GM18951 (cell line): Measurements from ENCODE around the gene CERS3.

ENCODE experiments used
- POLR2A ChIP-seq: IDR thresholded peaks from 4 replicates; pipeline ENCODE4 v1.6.1; 2011; ENCODE audit warnings: mild to moderate bottlenecking; ENCODE audit not compliant: insufficient read length, insufficient read depth; ENCODE audit errors: extremely low read depth
- in situ Hi-C: fragments of 300-500 bp; cut with MboI; formaldehyde crosslinking; loops from one replicate; pipeline ENCODE4 v1.12.0; 2022; ENCODE audit warnings: low sequenced_read_pairs, mixed read lengths, inconsistent platforms; ENCODE audit not compliant: unreplicated experiment

Gene CERS3

DNA sequence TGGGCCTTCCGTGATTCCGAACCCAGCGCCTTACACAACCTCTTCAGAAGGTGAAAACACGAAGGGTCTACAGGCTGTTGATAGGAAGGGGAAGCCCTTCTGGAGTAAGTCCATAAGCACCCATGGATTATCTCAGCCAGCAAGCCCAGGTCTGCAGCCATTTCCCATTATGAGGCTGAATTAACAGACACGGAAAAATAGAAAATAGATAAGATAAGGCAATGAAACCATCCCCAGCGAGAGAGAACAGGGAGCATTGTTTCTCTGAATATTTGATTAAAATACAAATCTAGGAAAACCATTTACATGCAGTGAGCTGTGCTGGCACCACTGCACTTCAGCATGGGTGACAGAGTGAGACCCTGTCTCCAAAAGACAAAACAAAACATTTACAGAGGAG is 16.2 kb upstream of the CERS3 start:
- in situ Hi-C loops = no loop called here
- TF ChIP-seq POLR2A = no peak

GRCh38 chr15:100544338-100544841 is 15.6 kb upstream of the CERS3 start:
- in situ Hi-C loops = no loop called here

DNA sequence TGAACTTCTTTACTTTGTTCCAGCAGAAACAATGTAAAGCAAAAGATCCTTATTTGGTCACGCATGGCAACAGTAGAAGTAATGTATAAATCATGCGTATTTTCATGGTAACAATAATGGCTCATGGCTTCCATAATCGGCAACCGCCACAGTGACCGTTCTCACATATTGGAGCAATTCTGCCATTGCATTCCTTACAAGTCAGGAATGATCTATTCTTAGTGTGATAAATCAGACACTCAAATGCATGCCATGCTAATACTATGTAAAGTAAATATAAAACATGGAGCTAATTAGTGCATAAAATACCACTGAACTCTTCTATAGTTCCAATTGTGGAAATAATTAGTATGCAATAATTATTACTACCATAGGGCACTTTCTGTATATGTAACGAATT is 13.5 kb upstream of the CERS3 start:
- in situ Hi-C loops = no loop called here
- TF ChIP-seq POLR2A = no peak

More at GRCh38 chr15:100544338-100544841, 15.6 kb upstream of the CERS3 start:
- TF ChIP-seq POLR2A = no peak

DNA sequence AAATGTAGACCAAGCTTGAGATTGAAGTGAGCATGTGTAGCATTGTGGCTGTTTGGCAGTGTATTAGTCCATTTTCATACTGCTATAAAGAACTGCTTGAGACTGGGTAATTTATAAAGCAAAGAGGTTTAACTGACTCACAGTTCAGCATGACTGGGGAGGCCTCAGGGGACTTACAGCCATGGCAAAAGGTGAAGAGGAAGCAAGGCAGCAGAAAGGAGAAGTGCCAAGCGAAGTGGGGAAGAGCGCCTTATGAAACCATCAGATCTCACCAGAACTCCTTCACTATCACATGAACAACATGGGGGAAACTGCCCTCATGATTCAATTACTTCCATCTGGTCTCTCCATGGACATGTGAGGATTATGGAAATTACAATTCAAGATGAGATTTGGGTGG is 8.6 kb upstream of the CERS3 start:
- TF ChIP-seq POLR2A = no peak
- in situ Hi-C loops = no loop called here

GRCh38 chr15:100536733-100537132 is 8.0 kb upstream of the CERS3 start:
- in situ Hi-C loops = no loop called here
- no peak for TF ChIP-seq POLR2A

DNA sequence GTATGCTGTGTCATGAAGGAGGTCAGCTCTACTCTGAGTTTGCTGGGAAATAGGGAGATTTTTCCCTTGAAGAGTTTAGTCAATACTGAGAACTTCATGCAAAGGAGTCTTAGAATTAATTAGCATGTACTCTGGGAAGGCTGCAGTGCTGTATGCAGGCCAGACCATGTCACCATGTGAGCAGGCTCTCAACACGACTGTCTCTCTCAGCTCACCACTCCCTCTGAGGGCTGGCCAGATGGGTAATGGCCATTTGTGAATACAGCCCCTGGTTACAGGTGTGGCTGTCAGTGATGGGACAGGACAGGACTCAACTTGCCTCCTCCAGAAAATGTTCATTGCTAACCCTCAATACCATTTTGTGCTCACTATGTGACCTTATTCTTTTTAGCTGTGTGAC is 5.1 kb upstream of the CERS3 start:
- no peak for TF ChIP-seq POLR2A
- in situ Hi-C loops = no loop called here

DNA sequence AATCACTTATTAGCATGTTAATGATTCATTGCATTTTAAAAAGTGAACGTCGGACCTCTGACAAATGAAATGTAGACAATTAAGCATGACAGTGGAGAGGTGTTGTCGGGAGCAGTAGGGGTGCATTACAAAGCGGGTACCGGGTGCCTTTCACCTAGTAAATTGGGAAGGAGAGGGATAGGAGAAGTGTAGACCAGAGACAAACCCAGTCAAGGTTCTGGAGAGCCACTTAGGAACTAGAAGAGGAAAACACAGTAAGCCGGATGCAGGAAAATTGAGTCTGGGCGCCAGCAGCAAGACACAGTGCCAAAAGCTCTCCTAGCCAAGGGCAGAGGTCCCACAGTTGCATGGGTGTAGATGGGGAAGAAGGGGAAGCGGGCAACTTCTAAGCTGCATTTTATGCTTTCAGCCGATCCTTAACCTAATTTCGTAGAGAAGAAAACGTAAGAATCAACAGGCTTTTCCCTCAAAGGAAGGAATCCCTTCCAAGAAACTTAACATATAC is 3.1 kb upstream of the CERS3 start:
- TF ChIP-seq POLR2A = no peak
- in situ Hi-C loops = no loop called here

DNA sequence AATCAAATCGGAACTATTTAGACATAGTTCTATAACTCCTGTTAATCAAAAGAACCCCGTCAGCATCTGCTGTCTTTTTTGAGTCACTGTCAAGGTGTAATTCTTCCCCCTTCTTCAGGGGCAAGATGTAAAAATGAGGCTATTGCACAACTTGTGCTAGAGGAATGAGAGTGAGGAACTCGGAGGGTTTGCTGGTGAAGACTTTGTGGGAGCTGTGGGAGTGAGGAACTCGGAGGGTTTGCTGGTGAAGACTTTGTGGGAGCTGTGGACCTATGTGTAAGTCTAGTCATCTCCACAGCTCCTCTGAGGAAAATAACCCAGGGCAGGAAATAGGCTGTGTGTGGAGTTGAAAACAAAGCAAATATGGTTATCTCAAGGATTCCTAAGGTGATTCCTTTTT is 2.5 kb upstream of the CERS3 start:
- no peak for TF ChIP-seq POLR2A
- in situ Hi-C loops = no loop called here

DNA sequence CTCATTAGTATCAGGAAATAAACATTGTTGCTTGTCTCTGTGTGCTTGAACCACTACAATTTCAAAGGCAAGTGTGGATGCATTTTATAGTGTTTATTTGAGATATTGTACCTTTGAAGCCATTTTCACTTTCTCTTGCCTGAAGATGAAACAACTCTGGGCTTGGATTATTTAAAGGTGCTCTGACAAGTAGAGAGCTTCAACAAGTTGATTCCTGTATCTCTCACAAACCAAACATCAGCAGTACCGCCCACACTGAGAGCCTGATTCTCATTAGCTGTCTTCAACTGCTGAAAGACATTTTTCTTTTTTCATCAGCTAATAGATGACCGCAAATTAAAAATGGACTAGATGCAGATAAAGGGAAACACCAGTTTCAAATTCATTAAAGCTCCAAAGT is 806 bp upstream of the CERS3 start:
- no peak for TF ChIP-seq POLR2A
- in situ Hi-C loops = no loop called here

- in situ Hi-C loops = no loop called here
- no peak for TF ChIP-seq POLR2A
Measured at GRCh38 chr15:100526027-100526481, 2.7 kb downstream of the CERS3 start.

- in situ Hi-C loops = no loop called here
- TF ChIP-seq POLR2A = no peak
Measured at GRCh38 chr15:100525436-100525835, 3.3 kb downstream of the CERS3 start.

- in situ Hi-C loops = no loop called here
- no peak for TF ChIP-seq POLR2A
Measured at GRCh38 chr15:100524326-100524725, 4.4 kb downstream of the CERS3 start.

- TF ChIP-seq POLR2A = no peak
- in situ Hi-C loops = no loop called here
Measured at GRCh38 chr15:100521907-100522306, 6.8 kb downstream of the CERS3 start.

DNA sequence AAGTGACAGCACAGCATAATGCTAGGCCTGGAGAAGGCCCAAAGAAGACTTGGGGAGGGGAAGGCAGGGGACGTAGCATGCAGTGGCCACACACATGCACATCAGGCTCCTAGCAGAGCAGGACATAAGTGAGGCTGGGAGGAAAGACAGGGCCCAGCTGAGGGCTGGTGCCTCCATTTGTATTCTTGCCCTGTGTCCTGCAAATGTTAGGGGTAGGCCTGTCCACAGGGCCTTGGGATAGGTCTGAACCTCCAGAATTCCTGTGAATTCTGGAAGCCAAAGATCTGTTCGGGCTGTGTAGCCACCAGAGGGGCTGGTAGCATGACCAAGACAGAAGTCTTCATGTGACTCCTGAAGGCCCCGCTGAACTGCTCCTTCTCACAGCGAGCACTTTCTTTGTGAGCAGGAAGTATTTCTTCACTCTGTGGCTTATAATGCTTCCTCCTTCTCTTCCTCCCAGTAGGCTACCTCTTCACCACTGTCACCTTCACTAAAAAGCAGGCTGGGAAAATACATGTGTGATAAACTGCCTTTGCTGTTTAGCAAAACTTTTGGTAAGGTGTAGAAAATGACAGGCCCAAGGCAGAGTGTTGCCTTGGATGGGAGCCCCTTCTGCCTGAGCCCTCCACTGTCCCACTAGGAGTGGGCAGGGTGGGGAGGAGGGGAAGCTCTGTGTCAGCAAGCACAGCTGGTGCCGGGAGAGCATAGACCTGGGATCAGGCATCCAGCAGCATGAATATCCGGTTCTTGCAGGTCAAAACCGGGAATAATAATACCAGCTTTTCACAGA is 8.4 kb downstream of the CERS3 start:
- TF ChIP-seq POLR2A = no peak
- in situ Hi-C loops = no loop called here

GRCh38 chr15:100517846-100518245 is 10.9 kb downstream of the CERS3 start:
- in situ Hi-C loops = no loop called here
- TF ChIP-seq POLR2A = no peak
